ENCODE results near the gene IFT25.
"Not testable (repeated sequence)": the region's sequence is repeated elsewhere in the genome, so short reads cannot be mapped to it uniquely, and the experiment has no call there.

IFT25 gene

GRCh38 chr1:53945433-53946251 lies at the start of gene IFT25:
Gene IFT25 (minus strand): TSS chr1:53945699. CDS start chr1:53940082, 5,617 bp downstream.
- H3K27me3 Mint-ChIP-seq: no peaks in the 10 kb centered on the region
- peak within 1 kb of the TSS; percentile 93 for H3K27ac Mint-ChIP-seq
- no peaks in the 10 kb centered on the region for H3K36me3 Mint-ChIP-seq
- H3K4me3 Mint-ChIP-seq: peak within 1 kb of the TSS; percentile 95
- H3K9me3 Mint-ChIP-seq (ENCODE audit: low read depth): no peaks in the 10 kb centered on the region
- peaks cover 48% of the 10 kb centered on the region for H3K4me1 Mint-ChIP-seq (ENCODE audit: low read depth)

GRCh38 chr1:53994516-53994915 lies 49.0 kb upstream of the IFT25 start:
- not testable (repeated sequence) for H3K4me3 Mint-ChIP-seq; H3K4me1 Mint-ChIP-seq (ENCODE audit: low read depth); H3K27ac Mint-ChIP-seq; H3K36me3 Mint-ChIP-seq; H3K27me3 Mint-ChIP-seq; H3K9me3 Mint-ChIP-seq (ENCODE audit: low read depth)

GRCh38 chr1:53992085-53992874 lies 46.8 kb upstream of the IFT25 start:
- no peaks in the 10 kb centered on the region for H3K9me3 Mint-ChIP-seq (ENCODE audit: low read depth)
- H3K27ac Mint-ChIP-seq: no peak overlapping the region
- no peaks in the 10 kb centered on the region for H3K36me3 Mint-ChIP-seq
- H3K4me3 Mint-ChIP-seq: no peak overlapping the region
- no peaks in the 10 kb centered on the region for H3K27me3 Mint-ChIP-seq
- peaks cover 3% of the 10 kb centered on the region for H3K4me1 Mint-ChIP-seq (ENCODE audit: low read depth)

- no peak overlapping the region for H3K27ac Mint-ChIP-seq
- no peak overlapping the region for H3K4me3 Mint-ChIP-seq
- peaks cover 17% of the 10 kb centered on the region for H3K4me1 Mint-ChIP-seq (ENCODE audit: low read depth)
- H3K27me3 Mint-ChIP-seq: no peaks in the 10 kb centered on the region
- no peaks in the 10 kb centered on the region for H3K9me3 Mint-ChIP-seq (ENCODE audit: low read depth)
- no peaks in the 10 kb centered on the region for H3K36me3 Mint-ChIP-seq
Observed at GRCh38 chr1:53987880-53988279, 42.4 kb upstream of the IFT25 start.

- Mint-ChIP-seq H3K9me3 (ENCODE audit: low read depth) (no peaks in the 10 kb centered on the region), H3K4me1 (ENCODE audit: low read depth) (peaks cover 17% of the 10 kb centered on the region), H3K27ac (no peak overlapping the region), H3K36me3 (no peaks in the 10 kb centered on the region), H3K4me3 (no peak overlapping the region), H3K27me3 (no peaks in the 10 kb centered on the region)
Observed at GRCh38 chr1:53986458-53986857, 41.0 kb upstream of the IFT25 start.

- peaks cover 17% of the 10 kb centered on the region for H3K4me1 Mint-ChIP-seq (ENCODE audit: low read depth)
- H3K27ac Mint-ChIP-seq: no peak overlapping the region
- no peaks in the 10 kb centered on the region for H3K9me3 Mint-ChIP-seq (ENCODE audit: low read depth)
- H3K4me3 Mint-ChIP-seq: no peak overlapping the region
- no peaks in the 10 kb centered on the region for H3K27me3 Mint-ChIP-seq
- no peaks in the 10 kb centered on the region for H3K36me3 Mint-ChIP-seq
Observed at GRCh38 chr1:53984726-53985125, 39.2 kb upstream of the IFT25 start.

GRCh38 chr1:53982763-53983104 lies 37.2 kb upstream of the IFT25 start:
- H3K36me3 Mint-ChIP-seq: no peaks in the 10 kb centered on the region

GRCh38 chr1:53982034-53982762 lies 36.7 kb upstream of the IFT25 start:
- H3K9me3 Mint-ChIP-seq (ENCODE audit: low read depth): no peaks in the 10 kb centered on the region
- peaks cover 13% of the 10 kb centered on the region for H3K4me1 Mint-ChIP-seq (ENCODE audit: low read depth)
- H3K4me3 Mint-ChIP-seq: no peak overlapping the region
- no peak overlapping the region for H3K27ac Mint-ChIP-seq
- no peaks in the 10 kb centered on the region for H3K36me3 Mint-ChIP-seq
- H3K27me3 Mint-ChIP-seq: no peaks in the 10 kb centered on the region

More at GRCh38 chr1:53982763-53983104, 37.2 kb upstream of the IFT25 start:
- Mint-ChIP-seq H3K27ac (no peak overlapping the region), H3K4me1 (ENCODE audit: low read depth) (peaks cover 14% of the 10 kb centered on the region), H3K27me3 (no peaks in the 10 kb centered on the region), H3K4me3 (no peak overlapping the region), H3K9me3 (ENCODE audit: low read depth) (no peaks in the 10 kb centered on the region)

- Mint-ChIP-seq H3K4me1 (ENCODE audit: low read depth) (peaks cover 5% of the 10 kb centered on the region), H3K4me3 (no peak overlapping the region), H3K27ac (no peak overlapping the region), H3K9me3 (ENCODE audit: low read depth) (no peaks in the 10 kb centered on the region), H3K27me3 (no peaks in the 10 kb centered on the region), H3K36me3 (no peaks in the 10 kb centered on the region)
Observed at GRCh38 chr1:53981220-53981619, 35.7 kb upstream of the IFT25 start.

GRCh38 chr1:53979712-53980450 lies 34.4 kb upstream of the IFT25 start:
- Mint-ChIP-seq H3K4me3 (no peak overlapping the region), H3K27ac (no peak overlapping the region), H3K4me1 (ENCODE audit: low read depth) (no peaks in the 10 kb centered on the region), H3K27me3 (no peaks in the 10 kb centered on the region), H3K9me3 (ENCODE audit: low read depth) (no peaks in the 10 kb centered on the region), H3K36me3 (no peaks in the 10 kb centered on the region)

GRCh38 chr1:53975861-53976260 lies 30.4 kb upstream of the IFT25 start:
- H3K4me1 Mint-ChIP-seq (ENCODE audit: low read depth): no peaks in the 10 kb centered on the region
- H3K27me3 Mint-ChIP-seq: no peaks in the 10 kb centered on the region
- no peaks in the 10 kb centered on the region for H3K9me3 Mint-ChIP-seq (ENCODE audit: low read depth)
- H3K4me3 Mint-ChIP-seq: no peak overlapping the region
- peaks cover 9% of the 10 kb centered on the region for H3K36me3 Mint-ChIP-seq
- H3K27ac Mint-ChIP-seq: no peak overlapping the region

GRCh38 chr1:53971718-53972117 lies 26.2 kb upstream of the IFT25 start:
- H3K4me3 Mint-ChIP-seq: no peak overlapping the region
- H3K9me3 Mint-ChIP-seq (ENCODE audit: low read depth): no peaks in the 10 kb centered on the region
- no peak overlapping the region for H3K27ac Mint-ChIP-seq
- no peaks in the 10 kb centered on the region for H3K4me1 Mint-ChIP-seq (ENCODE audit: low read depth)
- peaks cover 17% of the 10 kb centered on the region for H3K36me3 Mint-ChIP-seq
- H3K27me3 Mint-ChIP-seq: no peaks in the 10 kb centered on the region

- not testable (repeated sequence) for H3K27me3 Mint-ChIP-seq; H3K27ac Mint-ChIP-seq; H3K9me3 Mint-ChIP-seq (ENCODE audit: low read depth); H3K4me3 Mint-ChIP-seq; H3K4me1 Mint-ChIP-seq (ENCODE audit: low read depth)
- peaks cover 22% of the 10 kb centered on the region for H3K36me3 Mint-ChIP-seq
Observed at GRCh38 chr1:53969323-53969722, 23.8 kb upstream of the IFT25 start.

GRCh38 chr1:53968125-53968513 lies 22.6 kb upstream of the IFT25 start:
- no peak overlapping the region for H3K27ac Mint-ChIP-seq
- no peaks in the 10 kb centered on the region for H3K4me1 Mint-ChIP-seq (ENCODE audit: low read depth)
- peaks cover 24% of the 10 kb centered on the region for H3K36me3 Mint-ChIP-seq
- no peaks in the 10 kb centered on the region for H3K9me3 Mint-ChIP-seq (ENCODE audit: low read depth)
- no peaks in the 10 kb centered on the region for H3K27me3 Mint-ChIP-seq
- H3K4me3 Mint-ChIP-seq: no peak overlapping the region
